ENCODE data around the gene FBH1. TPM values are rescaled to one million over a fixed set of nuclear protein-coding genes. Genes with fewer than 3 reads are reported as not detected.

Gene FBH1
- total RNA-seq, 1 experiment from 2014 or later = 50.5 TPM

- TF ChIP-seq SIN3A (IDR thresholded peaks at IDR 0.05; ENCODE audit: borderline replicate concordance, insufficient read depth, low read depth, low read length) (no peak), REST (IDR thresholded peaks at IDR 0.05; ENCODE audit: insufficient read depth in 1 of 2, low read depth in 2 of 2, low read length in 1 of 2) (no peak), TCF7L2 (IDR thresholded peaks at IDR 0.05; ENCODE audit: low read depth, low read length) (no peak), POLR2AphosphoS5 (IDR thresholded peaks at IDR 0.05; ENCODE audit: low read depth, low read length) (no peak), CTCF (IDR thresholded peaks at IDR 0.05) (no peak)
- ChIA-PET CTCF (no interaction called here), POLR2A (no interaction called here)
- Histone ChIP-seq H3K27ac (ENCODE audit: low read length) (no peak overlapping the region), H3K27me3 (ENCODE audit: control insufficient read depth, insufficient read depth, low read length) (no peaks in the 10 kb centered on the region), H3K4me3 (ENCODE audit: low read depth in 2 of 2, low read length in 2 of 2) (no peak overlapping the region), H3K4me1 (ENCODE audit: control insufficient read depth, insufficient read depth, low read length) (no peaks in the 10 kb centered on the region), H3K36me3 (ENCODE audit: control insufficient read depth, insufficient read depth, low read length) (no peaks in the 10 kb centered on the region; the same call in none of the 2 replicates), H3K9me3 (ENCODE audit: control insufficient read depth, insufficient read depth, low read depth, low read length) (no peaks in the 10 kb centered on the region)
- no TSS peak for BruUV-seq (replicated peaks)
- no peak for DNase-seq (ENCODE audit: low read depth, low spot score)
- ATAC-seq = no peak
- in situ Hi-C loops (cut with HindIII; ENCODE audit: low pct_unique_long_range_greater_than_20kb, low sequenced_read_pairs) (no loop called here), intact Hi-C loops (cut with micrococcal nuclease; ENCODE audit: unreplicated experiment) (no loop called here)
Observed at GRCh38 chr10:5933909-5934546, 44.0 kb downstream of the FBH1 start.

- POLR2A ChIA-PET = no interaction called here
- ATAC-seq (no peak), DNase-seq (ENCODE audit: low read depth, low spot score) (no peak)
- no peak for TF ChIP-seq TCF7L2 (IDR thresholded peaks at IDR 0.05; ENCODE audit: low read depth, low read length)
- TF ChIP-seq REST (IDR thresholded peaks at IDR 0.05; ENCODE audit: insufficient read depth in 1 of 2, low read depth in 2 of 2, low read length in 1 of 2) = no peak
- H3K4me1 ChIP-seq (ENCODE audit: control insufficient read depth, insufficient read depth, low read length) = no peaks in the 10 kb centered on the region
- H3K36me3 ChIP-seq (ENCODE audit: control insufficient read depth, insufficient read depth, low read length) = no peaks in the 10 kb centered on the region; the same call in 1 of the 2 replicates
- in situ Hi-C loops (cut with HindIII; ENCODE audit: low pct_unique_long_range_greater_than_20kb, low sequenced_read_pairs) (no loop called here), intact Hi-C loops (cut with micrococcal nuclease; ENCODE audit: unreplicated experiment) (no loop called here)
- BruUV-seq (replicated peaks) = no TSS peak
- H3K9me3 ChIP-seq (ENCODE audit: control insufficient read depth, insufficient read depth, low read depth, low read length) = no peaks in the 10 kb centered on the region
- H3K27ac ChIP-seq (ENCODE audit: low read length) = no peak overlapping the region
- CTCF ChIA-PET = no interaction called here
- H3K27me3 ChIP-seq (ENCODE audit: control insufficient read depth, insufficient read depth, low read length) = no peaks in the 10 kb centered on the region
- no peak overlapping the region for H3K4me3 ChIP-seq (ENCODE audit: low read depth in 2 of 2, low read length in 2 of 2)
Observed at GRCh38 chr10:5935628-5936027, 45.6 kb downstream of the FBH1 start.
